Measurements from ENCODE around the gene ALX3. TPM values are rescaled to one million over a fixed set of nuclear protein-coding genes. Genes with fewer than 3 reads are reported as not detected.

ALX3 gene
- not detected for total RNA-seq

- H3K27ac Mint-ChIP-seq, result no peak within 1 kb of the TSS
- no peaks in the 10 kb centered on the region for H3K36me3 Mint-ChIP-seq
- no peak for DNase-seq
- H3K9me3 Mint-ChIP-seq, result no peaks in the 10 kb centered on the region
- POLR2A ChIA-PET, result no interaction called here
- intact Hi-C loops (cut with micrococcal nuclease), result no loop called here
- no peak within 1 kb of the TSS for H3K4me3 Mint-ChIP-seq
- H3K4me1 Mint-ChIP-seq (ENCODE audit: low read depth), result peaks cover 18% of the 10 kb centered on the region
- H3K27me3 Mint-ChIP-seq, result peaks cover 70% of the 10 kb centered on the region
- CTCF ChIA-PET, result interaction anchor here (0.9 to 4.1 kb wide), 5 partner anchors 11 to 431 kb away, joined by 3 to 24 read pairs (median 4); no protein-coding TSS in a partner anchor
Observed at GRCh38 chr1:110070671-110071242, at the start of gene ALX3. Gene ALX3 (minus strand): TSS chr1:110070672. CDS start chr1:110070612, 60 bp downstream.

DNA sequence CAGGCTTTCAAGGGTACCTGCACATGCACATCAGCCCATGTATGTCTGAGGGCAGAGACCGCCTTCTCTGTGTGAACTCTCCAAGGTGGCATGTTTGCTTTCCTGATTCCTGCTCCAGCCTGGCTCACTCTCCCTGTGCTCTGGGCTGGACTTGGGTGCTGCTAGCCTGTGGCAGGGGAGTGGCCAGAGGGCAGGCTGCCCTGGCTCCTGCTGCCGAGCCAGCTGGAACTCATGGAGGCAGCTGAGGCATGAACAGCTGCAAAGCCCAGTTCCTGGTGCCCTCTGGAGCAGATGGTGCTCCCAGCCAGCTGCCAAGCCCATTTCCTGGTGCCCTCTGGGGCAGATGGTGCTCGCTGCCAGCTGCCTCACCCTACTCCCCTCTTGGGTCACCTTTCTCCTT is 49.4 kb upstream of the ALX3 start:
- Mint-ChIP-seq H3K4me3 (no peak overlapping the region), H3K9me3 (peaks cover 6% of the 10 kb centered on the region), H3K27ac (no peak overlapping the region), H3K36me3 (peaks cover 3% of the 10 kb centered on the region), H3K27me3 (peaks cover 22% of the 10 kb centered on the region), H3K4me1 (ENCODE audit: low read depth) (peaks cover 4% of the 10 kb centered on the region)
- CTCF ChIA-PET, result no interaction called here
- no peak for DNase-seq
- intact Hi-C loops (cut with micrococcal nuclease), result no loop called here
- POLR2A ChIA-PET, result no interaction called here

GRCh38 chr1:110118636-110119396 is 48.3 kb upstream of the ALX3 start:
- POLR2A ChIA-PET, result no interaction called here
- no peak overlapping the region for H3K4me3 Mint-ChIP-seq
- peak; percentile 39 for DNase-seq
- intact Hi-C loops (cut with micrococcal nuclease), result no loop called here
- H3K4me1 Mint-ChIP-seq (ENCODE audit: low read depth), result peaks cover 4% of the 10 kb centered on the region
- H3K27me3 Mint-ChIP-seq, result peaks cover 18% of the 10 kb centered on the region
- H3K36me3 Mint-ChIP-seq, result peaks cover 3% of the 10 kb centered on the region
- CTCF ChIA-PET, result interaction anchor here (1.2 to 4.5 kb wide), 2 partner anchors 31 to 67 kb away, joined by 4 to 29 read pairs; no protein-coding TSS in a partner anchor
- peaks cover 6% of the 10 kb centered on the region for H3K9me3 Mint-ChIP-seq
- no peak overlapping the region for H3K27ac Mint-ChIP-seq

- H3K4me3 Mint-ChIP-seq, result no peak overlapping the region
- peaks cover 4% of the 10 kb centered on the region for H3K4me1 Mint-ChIP-seq (ENCODE audit: low read depth)
- intact Hi-C loops (cut with micrococcal nuclease), result no loop called here
- CTCF ChIA-PET, result interaction anchor here (1.1 to 4.5 kb wide), 4 partner anchors 9 to 63 kb away, joined by 3 to 29 read pairs (median 7); no protein-coding TSS in a partner anchor
- no peak overlapping the region for H3K27ac Mint-ChIP-seq
- no peaks in the 10 kb centered on the region for H3K9me3 Mint-ChIP-seq
- POLR2A ChIA-PET, result no interaction called here
- H3K27me3 Mint-ChIP-seq, result peaks cover 17% of the 10 kb centered on the region
- no peak for DNase-seq
- H3K36me3 Mint-ChIP-seq, result no peaks in the 10 kb centered on the region
Observed at GRCh38 chr1:110114784-110115183, 44.3 kb upstream of the ALX3 start.

DNA sequence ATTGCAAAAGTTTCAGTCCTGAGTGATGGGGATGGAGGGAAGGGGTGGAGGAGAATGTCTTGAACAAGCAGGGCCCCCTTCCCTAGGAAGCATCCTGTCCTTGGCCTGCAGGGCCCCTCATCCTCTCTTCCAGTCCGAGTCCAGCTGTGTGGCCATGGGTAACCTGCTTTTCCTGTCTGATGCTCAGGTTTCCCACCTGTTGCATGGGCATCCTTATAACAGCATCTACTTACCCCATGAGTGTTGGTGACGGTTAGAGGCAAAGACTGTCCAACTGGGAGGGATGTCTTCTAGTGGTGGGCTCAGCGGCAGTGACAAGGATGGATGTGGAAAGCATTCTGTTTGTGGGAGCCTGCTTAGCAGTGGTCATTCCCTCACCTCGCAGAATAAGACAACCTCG is 43.7 kb upstream of the ALX3 start:
- no peak for DNase-seq
- ChIA-PET POLR2A (no interaction called here), CTCF (interaction anchor here (1.1 to 2.5 kb wide), 2 partner anchors 9 to 55 kb away, joined by 4 to 10 read pairs; no protein-coding TSS in a partner anchor)
- no peak overlapping the region for H3K27ac Mint-ChIP-seq
- no peaks in the 10 kb centered on the region for H3K36me3 Mint-ChIP-seq
- H3K4me3 Mint-ChIP-seq, result no peak overlapping the region
- H3K27me3 Mint-ChIP-seq, result peaks cover 17% of the 10 kb centered on the region
- intact Hi-C loops (cut with micrococcal nuclease), result no loop called here
- no peaks in the 10 kb centered on the region for H3K9me3 Mint-ChIP-seq
- peaks cover 4% of the 10 kb centered on the region for H3K4me1 Mint-ChIP-seq (ENCODE audit: low read depth)

GRCh38 chr1:110113551-110113950 is 43.1 kb upstream of the ALX3 start:
- peaks cover under 1% of the 10 kb centered on the region for H3K4me1 Mint-ChIP-seq (ENCODE audit: low read depth)
- CTCF ChIA-PET, result interaction anchor here (1.1 to 2.5 kb wide), 5 partner anchors 8 to 60 kb away, joined by 4 to 10 read pairs (median 6); no protein-coding TSS in a partner anchor

DNA sequence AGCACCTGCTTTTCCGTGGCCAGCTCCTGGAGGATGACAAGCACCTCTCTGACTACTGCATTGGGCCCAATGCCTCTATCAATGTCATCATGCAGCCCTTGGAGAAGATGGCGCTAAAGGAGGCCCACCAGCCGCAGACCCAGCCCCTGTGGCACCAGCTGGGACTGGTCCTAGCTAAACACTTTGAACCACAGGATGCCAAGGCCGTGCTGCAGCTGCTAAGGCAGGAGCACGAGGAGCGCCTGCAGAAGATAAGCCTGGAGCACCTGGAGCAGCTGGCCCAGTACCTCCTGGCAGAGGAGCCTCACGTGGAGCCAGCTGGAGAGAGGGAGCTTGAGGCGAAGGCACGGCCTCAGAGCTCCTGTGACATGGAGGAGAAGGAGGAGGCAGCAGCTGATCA is 42.2 kb upstream of the ALX3 start:
- Mint-ChIP-seq H3K27me3 (peaks cover 17% of the 10 kb centered on the region), H3K4me1 (ENCODE audit: low read depth) (no peaks in the 10 kb centered on the region), H3K4me3 (no peak overlapping the region), H3K27ac (no peak overlapping the region), H3K9me3 (no peaks in the 10 kb centered on the region), H3K36me3 (no peaks in the 10 kb centered on the region)
- no peak for DNase-seq
- ChIA-PET POLR2A (no interaction called here), CTCF (interaction anchor here (0.7 to 2.5 kb wide), 6 partner anchors 12 to 60 kb away, joined by 3 to 10 read pairs (median 5); no protein-coding TSS in a partner anchor)
- intact Hi-C loops (cut with micrococcal nuclease), result no loop called here

More at GRCh38 chr1:110113551-110113950, 43.1 kb upstream of the ALX3 start:
- H3K9me3 Mint-ChIP-seq, result no peaks in the 10 kb centered on the region
- H3K4me3 Mint-ChIP-seq, result no peak overlapping the region
- no peak overlapping the region for H3K27ac Mint-ChIP-seq
- POLR2A ChIA-PET, result no interaction called here
- no peaks in the 10 kb centered on the region for H3K36me3 Mint-ChIP-seq
- peaks cover 17% of the 10 kb centered on the region for H3K27me3 Mint-ChIP-seq
- DNase-seq, result no peak
- intact Hi-C loops (cut with micrococcal nuclease), result no loop called here

DNA sequence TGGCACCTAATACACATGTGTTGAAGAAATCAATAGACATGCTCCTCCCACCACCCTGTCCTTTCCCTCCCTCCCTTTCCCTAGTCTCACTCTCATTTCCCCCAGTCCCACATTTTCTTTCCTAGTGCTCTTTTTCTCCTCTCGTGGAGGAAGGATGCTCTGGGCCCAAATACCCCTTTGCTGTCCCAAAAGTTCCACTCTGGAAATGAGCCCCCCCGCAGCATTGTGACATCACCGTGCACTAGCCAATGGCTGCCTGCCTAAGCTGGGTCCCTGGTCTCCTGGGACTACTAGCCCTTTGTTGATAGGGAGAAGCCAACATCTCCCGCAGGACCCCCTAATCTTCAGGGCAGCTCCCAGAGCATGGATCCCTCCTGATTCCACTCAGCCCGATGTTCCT is 41.7 kb upstream of the ALX3 start, which contains the start of gene UBL4B:
Gene UBL4B, plus strand, starts transcription at position 301 of the 400 bp plus-strand sequence. Its CDS starts 92 bp downstream, at position 393.
- Mint-ChIP-seq H3K4me3 (no peak within 1 kb of the TSS), H3K36me3 (no peaks in the 10 kb centered on the region), H3K9me3 (no peaks in the 10 kb centered on the region), H3K27me3 (peaks cover 17% of the 10 kb centered on the region), H3K27ac (no peak within 1 kb of the TSS), H3K4me1 (ENCODE audit: low read depth) (no peaks in the 10 kb centered on the region)
- ChIA-PET CTCF (interaction anchor here (0.7 to 2.5 kb wide), 4 partner anchors 12 to 60 kb away, joined by 3 to 10 read pairs (median 4); no protein-coding TSS in a partner anchor), POLR2A (no interaction called here)
- DNase-seq, result no peak
- intact Hi-C loops (cut with micrococcal nuclease), result no loop called here

GRCh38 chr1:110111081-110111480 is 40.6 kb upstream of the ALX3 start:
- CTCF ChIA-PET, result interaction anchor here (3.2 kb wide), 1 partner anchor 58 kb away, joined by 14 read pairs; no protein-coding TSS in a partner anchor
- intact Hi-C loops (cut with micrococcal nuclease), result no loop called here
- POLR2A ChIA-PET, result no interaction called here
- no peaks in the 10 kb centered on the region for H3K4me1 Mint-ChIP-seq (ENCODE audit: low read depth)
- H3K27ac Mint-ChIP-seq, result no peak overlapping the region
- H3K9me3 Mint-ChIP-seq, result no peaks in the 10 kb centered on the region
- H3K36me3 Mint-ChIP-seq, result no peaks in the 10 kb centered on the region
- H3K4me3 Mint-ChIP-seq, result no peak overlapping the region
- DNase-seq, result no peak
- H3K27me3 Mint-ChIP-seq, result peaks cover 11% of the 10 kb centered on the region

- no peaks in the 10 kb centered on the region for H3K4me1 Mint-ChIP-seq (ENCODE audit: low read depth)
- CTCF ChIA-PET, result interaction anchor here (1.0 to 3.2 kb wide), 5 partner anchors 17 to 198 kb away, joined by 3 to 14 read pairs (median 5); no protein-coding TSS in a partner anchor
- POLR2A ChIA-PET, result no interaction called here
- H3K9me3 Mint-ChIP-seq, result no peaks in the 10 kb centered on the region
- intact Hi-C loops (cut with micrococcal nuclease), result loop anchor here (5.0 kb wide), 2 partner anchors 56 to 76 kb away; partner anchors contain the start of gene STRIP1
- DNase-seq, result no peak
- peaks cover 2% of the 10 kb centered on the region for H3K27me3 Mint-ChIP-seq
- H3K36me3 Mint-ChIP-seq, result no peaks in the 10 kb centered on the region
- no peak overlapping the region for H3K4me3 Mint-ChIP-seq
- no peak overlapping the region for H3K27ac Mint-ChIP-seq
Observed at GRCh38 chr1:110107867-110108469, 37.5 kb upstream of the ALX3 start.

- Mint-ChIP-seq H3K9me3 (no peaks in the 10 kb centered on the region), H3K27ac (no peak overlapping the region), H3K36me3 (no peaks in the 10 kb centered on the region), H3K4me3 (no peak overlapping the region), H3K27me3 (no peaks in the 10 kb centered on the region), H3K4me1 (ENCODE audit: low read depth) (no peaks in the 10 kb centered on the region)
- intact Hi-C loops (cut with micrococcal nuclease), result loop anchor here (1.0 to 5.0 kb wide), 3 partner anchors 18 to 74 kb away; partner anchors contain the start of gene STRIP1
- ChIA-PET POLR2A (interaction anchor here (1.2 kb wide), 1 partner anchor 71 kb away, joined by 3 read pairs; no protein-coding TSS in a partner anchor), CTCF (interaction anchor here (0.6 to 7.7 kb wide), 28 partner anchors 8 to 676 kb away, joined by 3 to 137 read pairs (median 4); partner anchors contain the start of gene STRIP1)
- DNase-seq, result peak; percentile 77
Observed at GRCh38 chr1:110106013-110106941, 35.8 kb upstream of the ALX3 start.

All from activated CD4-positive, alpha-beta memory T cell treated with anti-CD3 and anti-CD28 coated beads for 36 hours (primary cell).